NB4 (cell line): ENCODE data around the gene SPATA20.

Experiments
- MYC ChIP-seq: IDR thresholded peaks from 2 replicates; pipeline ENCODE4 v1.6.1; 2011; ENCODE audit warnings: low read depth, low read length
- POLR2A ChIP-seq: IDR thresholded peaks from 2 replicates; pipeline ENCODE4 v1.6.1; 2011; ENCODE audit warnings: mild to moderate bottlenecking; ENCODE audit not compliant: insufficient read length; ENCODE audit errors: extremely low read depth
- TF ChIP-seq, protein P1 (sequence below): IDR thresholded peaks from one replicate; pipeline ENCODE4 v1.5.1; 2012; ENCODE audit warnings: low read depth, low read length
- TF ChIP-seq, protein P2 (sequence below): IDR thresholded peaks from 2 replicates; pipeline ENCODE4 v1.6.1; 2011; ENCODE audit warnings: low read depth, low read length

DNA sequence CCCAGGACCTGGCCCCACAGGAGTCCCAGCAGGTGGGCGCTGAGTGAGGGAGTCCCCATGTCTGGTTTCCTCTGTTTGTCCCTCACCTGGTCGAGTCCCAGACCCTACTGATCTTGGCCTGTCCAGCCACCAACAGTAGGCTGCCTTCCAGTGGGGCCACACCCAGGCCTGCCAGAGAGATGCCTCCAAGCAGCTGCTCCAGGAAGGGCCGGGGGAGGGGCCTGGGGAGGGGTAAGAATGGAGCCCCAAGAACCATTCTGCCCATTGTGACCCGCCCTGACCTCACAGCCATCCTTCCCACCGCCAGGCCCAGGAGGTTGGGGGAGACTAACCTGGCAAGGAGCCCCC is 736 bp downstream of the SPATA20 start:
- TF ChIP-seq, protein P1, sequence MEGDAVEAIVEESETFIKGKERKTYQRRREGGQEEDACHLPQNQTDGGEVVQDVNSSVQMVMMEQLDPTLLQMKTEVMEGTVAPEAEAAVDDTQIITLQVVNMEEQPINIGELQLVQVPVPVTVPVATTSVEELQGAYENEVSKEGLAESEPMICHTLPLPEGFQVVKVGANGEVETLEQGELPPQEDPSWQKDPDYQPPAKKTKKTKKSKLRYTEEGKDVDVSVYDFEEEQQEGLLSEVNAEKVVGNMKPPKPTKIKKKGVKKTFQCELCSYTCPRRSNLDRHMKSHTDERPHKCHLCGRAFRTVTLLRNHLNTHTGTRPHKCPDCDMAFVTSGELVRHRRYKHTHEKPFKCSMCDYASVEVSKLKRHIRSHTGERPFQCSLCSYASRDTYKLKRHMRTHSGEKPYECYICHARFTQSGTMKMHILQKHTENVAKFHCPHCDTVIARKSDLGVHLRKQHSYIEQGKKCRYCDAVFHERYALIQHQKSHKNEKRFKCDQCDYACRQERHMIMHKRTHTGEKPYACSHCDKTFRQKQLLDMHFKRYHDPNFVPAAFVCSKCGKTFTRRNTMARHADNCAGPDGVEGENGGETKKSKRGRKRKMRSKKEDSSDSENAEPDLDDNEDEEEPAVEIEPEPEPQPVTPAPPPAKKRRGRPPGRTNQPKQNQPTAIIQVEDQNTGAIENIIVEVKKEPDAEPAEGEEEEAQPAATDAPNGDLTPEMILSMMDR: no peak
- TF ChIP-seq POLR2A (no peak), MYC (no peak)
- TF ChIP-seq, protein P2, sequence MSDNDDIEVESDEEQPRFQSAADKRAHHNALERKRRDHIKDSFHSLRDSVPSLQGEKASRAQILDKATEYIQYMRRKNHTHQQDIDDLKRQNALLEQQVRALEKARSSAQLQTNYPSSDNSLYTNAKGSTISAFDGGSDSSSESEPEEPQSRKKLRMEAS: no peak
